SK-N-SH (cell line): ENCODE results near the gene SUPV3L1. TPM values are rescaled to one million over a fixed set of nuclear protein-coding genes. Genes with fewer than 3 reads are reported as not detected.

Experiments used
- CTCF ChIA-PET: fragments of 300-600, 350-600 bp; formaldehyde crosslinking; extraction: SDS; loops from one replicate; lab custom pipeline; 2021; lab: Yijun Ruan, JAX
- POLR2A ChIA-PET: fragments of 350-600 bp; sonication (Branson Sonifier 250); formaldehyde crosslinking; extraction: SDS; loops from one replicate; lab custom pipeline; 2020; ENCODE audit warnings: antibody characterized with exemption, inconsistent platforms; lab: Yijun Ruan, JAX
- DNase-seq: peaks from one replicate; pipeline ENCODE4 v3.0.0; 2012
- H2AFZ ChIP-seq: fragments of 200-600 bp; sonication (generic); 2 replicates; pipeline ENCODE4 v1.8.1; 2016; ENCODE audit warnings: antibody characterized with exemption, mild to moderate bottlenecking, low read depth
- H3F3A ChIP-seq: fragments of 200-600 bp; sonication (generic); replicated peaks from 2 replicates; pipeline ENCODE3; 2016; ENCODE audit warnings: antibody characterized with exemption, mild to moderate bottlenecking; ENCODE audit not compliant: insufficient read depth
- H3K27ac ChIP-seq, 2 experiments: fragments of 200-500 bp in 1 of 2; fragments of 200-600 bp in 1 of 2; sonication (Bioruptor generic) in 1 of 2; sonication (generic), shearing (Covaris generic) in 1 of 2; 2 replicates each; pipeline versions ENCODE4 v1.5.1 to v1.6.1; 2014 to 2016; ENCODE audit warnings: low read depth in 2 of 2, inconsistent platforms in 1 of 2, low read length in 1 of 2, mild to moderate bottlenecking in 1 of 2, mixed read lengths in 1 of 2
- H3K27me3 ChIP-seq: fragments of 200-600 bp; sonication (generic), shearing (Covaris generic); 2 replicates; pipeline ENCODE4 v1.6.1; 2016; ENCODE audit warnings: mixed run types; ENCODE audit not compliant: insufficient read depth
- H3K36me3 ChIP-seq, 2 experiments: fragments of 200-500 bp in 1 of 2; fragments of 200-600 bp in 1 of 2; sonication (Bioruptor generic) in 1 of 2; sonication (generic) in 1 of 2; replicated peaks in 1 of 2; 2 replicates each; pipeline versions ENCODE3 to v1.5.1; 2014 to 2016; ENCODE audit warnings: low read length in 1 of 2, mild to moderate bottlenecking in 1 of 2; ENCODE audit not compliant: insufficient read depth in 2 of 2, control insufficient read depth in 1 of 2
- H3K4me1 ChIP-seq, 2 experiments: fragments of 200-500 bp in 1 of 2; fragments of 200-600 bp in 1 of 2; sonication (Bioruptor generic) in 1 of 2; sonication (generic), shearing (Covaris generic) in 1 of 2; 2 replicates each; pipeline versions ENCODE4 v1.5.1 to v1.6.1; 2014 to 2016; ENCODE audit warnings: low read depth in 1 of 2, low read length in 1 of 2, mixed run types in 1 of 2; ENCODE audit not compliant: insufficient read depth in 2 of 2, control insufficient read depth in 1 of 2
- H3K4me2 ChIP-seq: fragments of 200-600 bp; sonication (generic), shearing (Covaris generic); 2 replicates; pipeline ENCODE4 v1.6.1; 2017; ENCODE audit warnings: mixed run types
- H3K4me3 ChIP-seq, 2 experiments: fragments of 200-500 bp in 1 of 2; fragments of 200-600 bp in 1 of 2; sonication (Bioruptor generic) in 1 of 2; sonication (generic), shearing (Covaris generic) in 1 of 2; 2 replicates each; pipeline versions ENCODE4 v1.5.1 to v1.8.1; 2014 to 2016; ENCODE audit warnings: low read depth in 2 of 2, inconsistent platforms in 1 of 2, low read length in 1 of 2, mild to moderate bottlenecking in 1 of 2, mixed read lengths in 1 of 2, moderate library complexity in 1 of 2
- H3K79me2 ChIP-seq: fragments of 200-600 bp; sonication (generic); 2 replicates; pipeline ENCODE4 v1.8.1; 2017; ENCODE audit warnings: mild to moderate bottlenecking; ENCODE audit not compliant: insufficient read depth
- H3K9ac ChIP-seq: fragments of 200-600 bp; sonication (generic); 2 replicates; pipeline ENCODE4 v1.6.1; 2017; ENCODE audit warnings: mixed run types
- H3K9me2 ChIP-seq: fragments of 200-600 bp; sonication (generic); 2 replicates; pipeline ENCODE4 v1.6.1; 2017; ENCODE audit warnings: mixed run types
- H3K9me3 ChIP-seq: fragments of 200-600 bp; sonication (generic); 2 replicates; pipeline ENCODE4 v1.6.1; 2017; ENCODE audit warnings: mixed run types, mild to moderate bottlenecking, moderate library complexity
- H4K20me1 ChIP-seq: fragments of 200-600 bp; sonication (generic); 2 replicates; pipeline ENCODE4 v1.6.1; 2017; ENCODE audit warnings: mild to moderate bottlenecking, mixed run types; ENCODE audit not compliant: insufficient read depth
- PBX3 ChIP-seq: IDR thresholded peaks from 2 replicates; pipeline ENCODE4; 2012
- RXRA ChIP-seq: IDR thresholded peaks from 2 replicates; pipeline ENCODE4 v1.4.0; 2012; ENCODE audit warnings: low read depth, mild to moderate bottlenecking, borderline replicate concordance
- TCF12 ChIP-seq: IDR thresholded peaks from 2 replicates; pipeline ENCODE4 v1.4.0; 2012
- ZBTB33 ChIP-seq: IDR thresholded peaks from 2 replicates; pipeline ENCODE4 v1.4.0; 2012; ENCODE audit warnings: low read depth, borderline replicate concordance
- WGBS: methylation state at CpG from one replicate; pipeline ENCODE4 v1.1.6; 2017; ENCODE audit warnings: low lambda C conversion rate; 5-methylcytosine and 5-hydroxymethylcytosine counted together
- polyA plus RNA-seq, 3 experiments: library from polyadenylated mRNA; depleted of rRNA; stranded (reverse); fragments of >200 nt; gene quantifications; 2 replicates each; pipeline ENCODE4 v1.2.3, GENCODE V29; 2012

The SUPV3L1 gene
- polyA plus RNA-seq, 1 of the 3 experiments (the other 2 are of a cell fraction) = 19.8 TPM

DNA sequence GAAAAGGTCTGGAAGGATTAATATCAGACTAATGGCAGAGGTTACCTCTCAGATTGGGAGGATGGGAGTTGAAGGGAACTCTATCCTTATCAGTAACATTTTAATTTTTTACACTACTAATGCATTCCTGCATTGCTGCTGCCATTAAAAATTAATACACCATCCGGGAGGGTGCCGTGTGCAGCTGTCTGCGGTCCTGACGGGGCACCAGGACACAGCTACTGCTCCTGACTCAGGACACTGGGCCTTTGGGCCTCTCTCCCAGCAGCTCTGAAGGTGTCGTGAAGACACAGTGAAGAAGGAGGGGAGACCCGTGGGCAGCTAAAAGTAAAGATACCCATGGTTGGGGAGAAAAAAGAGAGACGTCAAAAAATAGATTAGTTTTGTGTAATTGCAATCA is 74.8 kb downstream of the SUPV3L1 start:
- Histone ChIP-seq H3K27me3 (no peaks in the 10 kb centered on the region), H2AFZ (no peak overlapping the region), H3K4me1 (peaks cover 0 to 7% of the 10 kb centered on the region in 2 experiments; a peak in 1 of 4 replicates), H3K9ac (no peak overlapping the region), H3K9me2 (no peaks in the 10 kb centered on the region), H3K36me3 (no peaks in the 10 kb centered on the region), H3K79me2 (no peaks in the 10 kb centered on the region), H3K4me3 (no peak overlapping the region), H3K27ac (no peak overlapping the region), H4K20me1 (no peaks in the 10 kb centered on the region), H3K4me2 (no peak overlapping the region), H3F3A (no peaks in the 10 kb centered on the region), H3K9me3 (no peaks in the 10 kb centered on the region)
- CTCF ChIA-PET = interaction anchor here (1.2 kb wide), 1 partner anchor 33 kb away, joined by 3 read pairs; no protein-coding TSS in a partner anchor
- DNase-seq = no peak
- 74% methylated on average over 7 of the region's 7 CpGs for WGBS
- TF ChIP-seq RXRA (no peak), PBX3 (no peak), TCF12 (no peak), ZBTB33 (no peak)
- POLR2A ChIA-PET = no interaction called here

Other genes starting within 250 kb of the SUPV3L1 start
- 40.1 and 58.4 TPM in 2 replicates for gene DDX21, start 224.1 kb upstream of the SUPV3L1 start, polyA plus RNA-seq (2012; rRNA removed)
- 16.9 and 18.3 TPM in 2 replicates for gene KIFBP, start 191.4 kb upstream of the SUPV3L1 start, polyA plus RNA-seq (2012; rRNA removed)
- 0.06 and 0.10 TPM in 2 replicates for gene SRGN, start 92.1 kb upstream of the SUPV3L1 start, polyA plus RNA-seq (2012; rRNA removed)
- 10.6 and 12.9 TPM in 2 replicates for gene VPS26A, start 56.1 kb upstream of the SUPV3L1 start, polyA plus RNA-seq (2012; rRNA removed)
- 0.06 and 0.10 TPM in 2 replicates for gene HKDC1, start 40.1 kb downstream of the SUPV3L1 start, polyA plus RNA-seq (2012; rRNA removed)
- gene HK1, start 98.3 kb downstream of the SUPV3L1 start, polyA plus RNA-seq (2012; rRNA removed) = 32.0 and 38.7 TPM in 2 replicates
- gene TACR2, start 236.7 kb downstream of the SUPV3L1 start, polyA plus RNA-seq (2012; rRNA removed) = 0.02 and 0.05 TPM in 2 replicates